Measurements from ENCODE around the gene CNOT9. TPM values are rescaled to one million over a fixed set of nuclear protein-coding genes. Genes with fewer than 3 reads are reported as not detected.
A peak's percentile ranks its signal among the peaks of the same experiment; 100 is the strongest.

CNOT9 gene
- total and polyA plus RNA-seq, 12 donors: 20.4 to 58.5 (median 38.5) TPM

DNA sequence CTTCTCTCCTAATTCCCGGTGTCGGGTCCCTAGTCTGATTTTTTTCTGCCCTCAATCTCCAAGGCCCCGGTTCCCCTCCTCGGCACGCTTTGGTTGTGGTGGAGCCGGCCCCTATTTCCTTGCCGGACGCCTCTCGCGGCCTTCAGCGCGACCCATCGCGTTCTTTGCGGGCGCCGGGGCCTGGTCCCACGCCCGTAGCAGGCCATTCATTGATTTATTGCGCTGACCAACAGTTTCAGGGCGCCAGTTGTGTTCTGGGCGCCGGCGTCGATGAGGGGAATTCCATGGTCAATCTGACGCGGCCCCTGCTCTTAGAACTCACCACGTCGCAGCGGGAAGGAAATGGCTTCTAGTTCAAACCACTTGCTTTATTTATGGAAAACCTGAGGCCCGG is 396 bp downstream of the CNOT9 start:
- Histone ChIP-seq H3K4me1 (replicated peaks in 1 of 2) (peaks cover 21 to 41% of the 10 kb centered on the region in 2 donors), H3K4me3 (peak overlapping the region; percentile 28 to 92 (median 77)), H3K9me3 (replicated peaks in 1 of 3) (no peaks in the 10 kb centered on the region), H3K27me3 (no peaks in the 10 kb centered on the region), H3K36me3 (replicated peaks in 1 of 2) (no peaks in the 10 kb centered on the region), H3K27ac (peak overlapping the region; percentile 96 to 99 (median 97))
- 0 to 1% (median 0%) methylated on average over 19 to 31 of the region's 31 CpGs for WGBS, 4 donors
- DNase-seq: peak in 6 of 7 donors; percentile 64 to 78 (median 68)
- intact Hi-C loops (cut with DNase I): no loop called here
- TF ChIP-seq, protein P1, sequence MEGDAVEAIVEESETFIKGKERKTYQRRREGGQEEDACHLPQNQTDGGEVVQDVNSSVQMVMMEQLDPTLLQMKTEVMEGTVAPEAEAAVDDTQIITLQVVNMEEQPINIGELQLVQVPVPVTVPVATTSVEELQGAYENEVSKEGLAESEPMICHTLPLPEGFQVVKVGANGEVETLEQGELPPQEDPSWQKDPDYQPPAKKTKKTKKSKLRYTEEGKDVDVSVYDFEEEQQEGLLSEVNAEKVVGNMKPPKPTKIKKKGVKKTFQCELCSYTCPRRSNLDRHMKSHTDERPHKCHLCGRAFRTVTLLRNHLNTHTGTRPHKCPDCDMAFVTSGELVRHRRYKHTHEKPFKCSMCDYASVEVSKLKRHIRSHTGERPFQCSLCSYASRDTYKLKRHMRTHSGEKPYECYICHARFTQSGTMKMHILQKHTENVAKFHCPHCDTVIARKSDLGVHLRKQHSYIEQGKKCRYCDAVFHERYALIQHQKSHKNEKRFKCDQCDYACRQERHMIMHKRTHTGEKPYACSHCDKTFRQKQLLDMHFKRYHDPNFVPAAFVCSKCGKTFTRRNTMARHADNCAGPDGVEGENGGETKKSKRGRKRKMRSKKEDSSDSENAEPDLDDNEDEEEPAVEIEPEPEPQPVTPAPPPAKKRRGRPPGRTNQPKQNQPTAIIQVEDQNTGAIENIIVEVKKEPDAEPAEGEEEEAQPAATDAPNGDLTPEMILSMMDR (IDR thresholded peaks at IDR 0.05): no peak
- TF ChIP-seq POLR2A (IDR thresholded peaks at IDR 0.05): no peak

DNA sequence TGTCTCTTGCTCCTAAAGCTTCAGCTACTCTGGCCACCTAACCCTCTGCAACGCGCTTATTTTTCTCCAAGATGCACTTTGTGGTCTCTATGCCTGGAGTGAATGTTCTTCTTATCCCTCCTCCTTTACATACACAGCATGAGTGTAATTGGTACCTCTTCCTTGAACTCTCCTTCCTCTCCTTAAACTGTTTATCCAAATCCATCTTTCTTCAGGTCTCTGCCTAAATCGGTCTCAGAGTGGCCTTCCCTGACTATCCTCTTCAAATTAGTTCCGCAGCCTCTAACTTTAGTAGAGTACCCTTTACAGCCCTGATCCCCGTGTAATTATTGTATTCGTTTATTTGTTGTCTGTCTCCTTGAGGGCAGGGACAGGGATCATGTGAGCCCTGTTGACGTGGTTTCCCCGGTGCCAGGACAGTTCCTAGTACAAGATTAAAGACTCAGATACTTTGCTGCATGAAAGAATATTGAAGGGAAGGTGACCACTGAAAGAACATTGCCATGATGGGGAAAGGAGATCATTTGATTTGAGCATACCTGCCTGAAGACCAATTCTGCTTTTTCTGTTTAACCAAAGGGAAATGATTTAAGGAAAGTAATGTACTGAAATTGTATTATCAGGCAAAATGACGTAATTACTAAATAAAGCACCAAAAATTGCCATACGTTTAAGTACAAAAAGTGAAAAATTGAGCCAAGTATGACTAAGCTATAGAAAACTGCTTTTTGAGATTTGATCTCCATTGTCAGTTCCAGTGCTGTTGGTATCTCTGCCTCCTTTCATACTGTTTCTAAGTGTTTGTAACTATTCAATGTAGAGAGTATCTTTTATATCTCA is 1.2 kb downstream of the CNOT9 start:
- peak in 1 of 2 donors; percentile 63 for TF ChIP-seq POLR2A (IDR thresholded peaks at IDR 0.05)
- TF ChIP-seq, protein P1 (IDR thresholded peaks at IDR 0.05): no peak
- H3K4me1 ChIP-seq (replicated peaks in 1 of 2): peaks cover 21 to 41% of the 10 kb centered on the region in 2 donors
- 3 to 5% (median 4%) methylated on average over 10 of the region's 10 CpGs for WGBS, 4 donors
- H3K27me3 ChIP-seq: no peaks in the 10 kb centered on the region
- H3K27ac ChIP-seq: peak overlapping the region; percentile 96 to 99 (median 97)
- DNase-seq: peak; percentile 48 to 86 (median 76)
- H3K9me3 ChIP-seq (replicated peaks in 1 of 3): no peaks in the 10 kb centered on the region
- H3K36me3 ChIP-seq (replicated peaks in 1 of 2): no peaks in the 10 kb centered on the region
- intact Hi-C loops (cut with DNase I): loop anchor here in 1 of 2 donors (10.0 kb wide), 1 partner anchor 75 kb away; no protein-coding TSS in a partner anchor
- H3K4me3 ChIP-seq: peak overlapping the region in 2 of 4 donors; percentile 80 to 92

DNA sequence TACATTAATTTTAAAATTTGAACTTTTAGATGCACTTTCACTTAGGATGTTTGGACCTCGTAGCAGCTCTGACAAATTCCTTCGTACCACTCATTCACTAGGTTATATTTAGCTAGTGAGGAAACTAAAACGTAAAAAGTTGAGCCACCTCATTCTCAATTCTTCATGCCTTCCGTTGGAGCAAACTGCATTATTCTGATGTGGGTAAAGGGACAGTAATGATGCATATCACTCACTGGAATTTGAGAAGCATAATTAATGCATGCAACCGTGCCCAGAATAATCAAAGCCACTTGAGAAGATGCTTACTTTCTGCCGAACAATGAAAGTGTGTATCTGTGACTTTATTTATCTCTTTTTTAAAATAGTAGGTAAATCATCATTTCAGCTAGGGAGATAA is 2.2 kb downstream of the CNOT9 start:
- no peak for DNase-seq
- Histone ChIP-seq H3K4me3 (peak overlapping the region in 1 of 4 donors; percentile 92), H3K27me3 (no peaks in the 10 kb centered on the region), H3K36me3 (replicated peaks in 1 of 2) (no peaks in the 10 kb centered on the region), H3K27ac (peak overlapping the region; percentile 41 to 99 (median 97)), H3K4me1 (replicated peaks in 1 of 2) (peaks cover 21 to 41% of the 10 kb centered on the region in 2 donors), H3K9me3 (replicated peaks in 1 of 3) (no peaks in the 10 kb centered on the region)
- WGBS, 4 donors: 12 to 21% (median 14%) methylated on average over 6 of the region's 6 CpGs
- peak in 1 of 2 donors; percentile 17 for TF ChIP-seq POLR2A (IDR thresholded peaks at IDR 0.05)
- TF ChIP-seq, protein P1 (IDR thresholded peaks at IDR 0.05): no peak
- intact Hi-C loops (cut with DNase I): loop anchor here in 1 of 2 donors (10.0 kb wide), 1 partner anchor 74 kb away; no protein-coding TSS in a partner anchor

DNA sequence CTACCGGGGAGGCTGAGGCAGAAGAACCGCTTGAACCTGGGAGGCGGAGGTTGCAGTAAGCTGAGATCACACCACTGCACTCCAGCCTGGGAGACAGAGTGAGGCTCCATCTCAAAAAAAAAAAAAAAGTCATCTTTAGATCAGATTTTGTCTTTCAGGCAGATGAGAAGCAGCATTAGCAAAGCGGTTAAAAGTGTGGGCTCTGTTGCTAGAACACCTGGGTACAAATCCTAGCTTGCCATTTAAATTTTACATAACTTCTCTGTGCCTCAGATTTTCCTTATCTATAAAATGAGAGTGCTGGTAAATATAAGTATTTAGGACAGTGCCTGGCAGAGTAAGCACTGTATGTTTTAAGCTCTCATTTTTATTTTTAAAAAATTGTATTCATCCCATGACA is 8.2 kb downstream of the CNOT9 start:
- Histone ChIP-seq H3K4me3 (no peak overlapping the region), H3K9me3 (replicated peaks in 1 of 3) (no peaks in the 10 kb centered on the region), H3K4me1 (replicated peaks in 1 of 2) (peaks cover 0 to 17% of the 10 kb centered on the region in 2 donors), H3K27me3 (no peaks in the 10 kb centered on the region), H3K27ac (no peak overlapping the region), H3K36me3 (replicated peaks in 1 of 2) (peaks cover 0 to 5% of the 10 kb centered on the region in 2 donors)
- WGBS, 4 donors: 93 to 100% (median 97%) methylated on average over 3 to 4 of the region's 4 CpGs
- DNase-seq: no peak
- TF ChIP-seq, protein P1 (IDR thresholded peaks at IDR 0.05): no peak
- TF ChIP-seq POLR2A (IDR thresholded peaks at IDR 0.05): no peak
- intact Hi-C loops (cut with DNase I): loop anchor here in 1 of 2 donors (10.0 kb wide), 1 partner anchor 68 kb away; no protein-coding TSS in a partner anchor
